Measurements from ENCODE around the gene YLPM1.
A peak's percentile ranks its signal among the peaks of the same experiment; 100 is the strongest.

Gene YLPM1

GRCh38 chr14:74793506-74794155 lies 30.5 kb downstream of the YLPM1 start:
- DNase-seq, result no peak

GRCh38 chr14:74794947-74795346 lies 31.8 kb downstream of the YLPM1 start:
- DNase-seq, result no peak

- no peak for DNase-seq
Observed at GRCh38 chr14:74799765-74800164, 36.6 kb downstream of the YLPM1 start.

GRCh38 chr14:74800780-74801179 lies 37.7 kb downstream of the YLPM1 start:
- DNase-seq, result no peak

- no peak for DNase-seq
Observed at GRCh38 chr14:74801396-74801795, 38.3 kb downstream of the YLPM1 start.

GRCh38 chr14:74804219-74804825 lies 41.2 kb downstream of the YLPM1 start:
- peak; percentile 44 for DNase-seq

- DNase-seq, result no peak
Observed at GRCh38 chr14:74807853-74808545, 44.9 kb downstream of the YLPM1 start.

- DNase-seq, result no peak
Observed at GRCh38 chr14:74816124-74816523, 53.0 kb downstream of the YLPM1 start.

- no peak for DNase-seq
Observed at GRCh38 chr14:74820288-74820687, 57.2 kb downstream of the YLPM1 start.

- no peak for DNase-seq
Observed at GRCh38 chr14:74821267-74821915, 58.3 kb downstream of the YLPM1 start.

- peak; percentile 69 for DNase-seq
Observed at GRCh38 chr14:74824997-74825396, 61.9 kb downstream of the YLPM1 start.

- no peak for DNase-seq
Observed at GRCh38 chr14:74826574-74826973, 63.5 kb downstream of the YLPM1 start.

- peak; percentile 34 for DNase-seq
Observed at GRCh38 chr14:74829251-74829650, 66.1 kb downstream of the YLPM1 start.

GRCh38 chr14:74832849-74833248 lies 69.7 kb downstream of the YLPM1 start:
- no peak for DNase-seq

GRCh38 chr14:74834692-74835392 lies 71.7 kb downstream of the YLPM1 start:
- peak; percentile 28 for DNase-seq

- DNase-seq, result no peak
Observed at GRCh38 chr14:74835645-74836250, 72.6 kb downstream of the YLPM1 start.

- no peak for DNase-seq
Observed at GRCh38 chr14:74836251-74836960, 73.3 kb downstream of the YLPM1 start.

- DNase-seq, result no peak
Observed at GRCh38 chr14:74838166-74838565, 75.0 kb downstream of the YLPM1 start.

GRCh38 chr14:74840603-74841030 lies 77.5 kb downstream of the YLPM1 start:
- DNase-seq, result no peak

GRCh38 chr14:74841230-74842207 lies 78.4 kb downstream of the YLPM1 start:
- no peak for DNase-seq

GRCh38 chr14:74843653-74844052 lies 80.5 kb downstream of the YLPM1 start:
- DNase-seq, result peak; percentile 84

Measured in fibroblast of skin of right biceps (primary cell).